Upper lobe of right lung (tissue), 1 donor: ENCODE data around the gene CCNL1. TPM values are rescaled to one million over a fixed set of nuclear protein-coding genes. Genes with fewer than 3 reads are reported as not detected.
"Not testable (repeated sequence)": the region's sequence is repeated elsewhere in the genome, so short reads cannot be mapped to it uniquely, and the experiment has no call there.

Experiments
- ATAC-seq: fragments of 200-7000 bp; cut with Tn5 transposase; one replicate; pipeline ENCODE4 v1.9.1; 2020; ENCODE audit warnings: mild to moderate bottlenecking, moderate library complexity
- DNase-seq: peaks from one replicate; pipeline ENCODE4 v3.0.0-alpha.2; 2020
- H3K27ac ChIP-seq: fragments of 200-600 bp; one replicate; pipeline ENCODE4 v1.8.0; 2022
- H3K27me3 ChIP-seq: fragments of 200-600 bp; one replicate; pipeline ENCODE4 v1.8.0; 2022; ENCODE audit warnings: mild to moderate bottlenecking
- H3K36me3 ChIP-seq: fragments of 200-600 bp; one replicate; pipeline ENCODE4 v1.8.0; 2022
- H3K4me1 ChIP-seq: fragments of 200-600 bp; one replicate; pipeline ENCODE4 v1.8.0; 2022
- H3K4me3 ChIP-seq: fragments of 200-600 bp; one replicate; pipeline ENCODE4 v1.8.0; 2022; ENCODE audit warnings: mild to moderate bottlenecking
- H3K9me3 ChIP-seq: fragments of 200-600 bp; one replicate; pipeline ENCODE4 v1.8.0; 2022
- intact Hi-C: fragments of 100-400 bp; cut with DNase I; formaldehyde crosslinking; loops from one replicate; pipeline ENCODE4 v1.11.0; 2022
- total RNA-seq: library from RNA; stranded (reverse); fragmentation: NEBNext Ultra II Directional; extraction: Animal tissue kit (Norgen Biotek cat#: 25700); gene quantifications from one replicate; pipeline ENCODE4 v1.2.1, GENCODE V29; 2021
- TF ChIP-seq, protein P1 (sequence below): fragments of 200-600 bp; IDR thresholded peaks from one replicate; pipeline ENCODE4 v1.8.0; 2022; ENCODE audit warnings: antibody characterized with exemption
- donor health status: DM: no; HTN: yes; CAD: no; lungs with severe emphysema.

Gene CCNL1
- total RNA-seq, 1 donor from 2014 or later: 140 TPM

DNA sequence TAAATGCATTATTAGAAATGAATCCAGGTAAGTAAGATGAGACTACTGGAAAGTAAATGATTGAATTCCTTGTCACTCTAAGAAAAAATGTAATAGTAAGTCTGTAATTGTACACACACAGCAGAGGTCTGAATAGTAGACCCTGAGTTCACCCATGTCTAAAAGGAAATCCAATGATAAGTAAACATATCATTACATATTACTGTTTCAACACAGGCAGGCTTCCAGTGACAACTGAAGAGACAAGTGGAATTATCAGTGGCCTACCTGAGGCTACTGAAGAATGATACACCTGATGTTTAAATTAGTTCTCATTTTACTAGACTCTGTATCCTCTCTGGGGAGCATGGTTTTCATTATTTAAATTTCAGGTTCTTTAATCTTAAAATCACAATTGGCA, 6.2 kb upstream of the CCNL1 start:
- no peaks in the 10 kb centered on the region for H3K36me3 ChIP-seq
- H3K4me1 ChIP-seq: peaks cover 7% of the 10 kb centered on the region
- no peak for DNase-seq
- intact Hi-C loops: no loop called here
- no peak overlapping the region for H3K4me3 ChIP-seq
- H3K9me3 ChIP-seq: no peaks in the 10 kb centered on the region
- H3K27ac ChIP-seq: no peak overlapping the region
- TF ChIP-seq, protein P1, sequence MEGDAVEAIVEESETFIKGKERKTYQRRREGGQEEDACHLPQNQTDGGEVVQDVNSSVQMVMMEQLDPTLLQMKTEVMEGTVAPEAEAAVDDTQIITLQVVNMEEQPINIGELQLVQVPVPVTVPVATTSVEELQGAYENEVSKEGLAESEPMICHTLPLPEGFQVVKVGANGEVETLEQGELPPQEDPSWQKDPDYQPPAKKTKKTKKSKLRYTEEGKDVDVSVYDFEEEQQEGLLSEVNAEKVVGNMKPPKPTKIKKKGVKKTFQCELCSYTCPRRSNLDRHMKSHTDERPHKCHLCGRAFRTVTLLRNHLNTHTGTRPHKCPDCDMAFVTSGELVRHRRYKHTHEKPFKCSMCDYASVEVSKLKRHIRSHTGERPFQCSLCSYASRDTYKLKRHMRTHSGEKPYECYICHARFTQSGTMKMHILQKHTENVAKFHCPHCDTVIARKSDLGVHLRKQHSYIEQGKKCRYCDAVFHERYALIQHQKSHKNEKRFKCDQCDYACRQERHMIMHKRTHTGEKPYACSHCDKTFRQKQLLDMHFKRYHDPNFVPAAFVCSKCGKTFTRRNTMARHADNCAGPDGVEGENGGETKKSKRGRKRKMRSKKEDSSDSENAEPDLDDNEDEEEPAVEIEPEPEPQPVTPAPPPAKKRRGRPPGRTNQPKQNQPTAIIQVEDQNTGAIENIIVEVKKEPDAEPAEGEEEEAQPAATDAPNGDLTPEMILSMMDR: no peak
- no peaks in the 10 kb centered on the region for H3K27me3 ChIP-seq
- no peak for ATAC-seq

GRCh38 chr3:157163217-157163953, 3.4 kb upstream of the CCNL1 start:
- ATAC-seq: no peak
- TF ChIP-seq, protein P1: no peak

DNA sequence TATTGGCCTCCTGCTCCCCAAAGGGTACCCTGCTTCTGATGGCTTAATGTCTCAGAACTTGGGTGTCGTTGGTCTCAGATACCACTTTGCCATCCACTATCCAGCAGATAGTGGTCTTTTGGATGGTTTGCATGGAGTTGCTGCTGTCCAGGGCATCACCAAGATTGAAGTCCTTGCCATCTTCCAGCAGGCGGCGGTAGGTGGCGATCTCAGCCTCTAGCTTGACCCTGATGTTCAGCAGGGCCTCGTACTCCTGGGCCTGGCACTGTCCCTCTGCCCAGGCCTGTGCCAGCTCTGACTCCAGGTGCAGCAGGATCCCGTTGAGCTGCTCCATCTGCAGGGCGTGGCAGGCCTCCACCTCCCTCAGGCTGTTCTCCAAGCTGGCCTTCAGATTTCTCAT, 2.7 kb upstream of the CCNL1 start:
- Histone ChIP-seq H3K36me3 (peaks cover 12% of the 10 kb centered on the region), H3K4me1 (peaks cover 23% of the 10 kb centered on the region)
- H3K27me3 ChIP-seq, ATAC-seq, H3K9me3 ChIP-seq, H3K4me3 ChIP-seq, intact Hi-C loops, H3K27ac ChIP-seq: not testable (repeated sequence)
- DNase-seq: peak; percentile 70

More at GRCh38 chr3:157163217-157163953, 3.4 kb upstream of the CCNL1 start:
- Histone ChIP-seq H3K27ac (no peak overlapping the region), H3K4me3 (no peak overlapping the region), H3K4me1 (peaks cover 15% of the 10 kb centered on the region), H3K27me3 (no peaks in the 10 kb centered on the region), H3K36me3 (peaks cover 5% of the 10 kb centered on the region), H3K9me3 (no peaks in the 10 kb centered on the region)
- no peak for DNase-seq
- intact Hi-C loops: no loop called here

DNA sequence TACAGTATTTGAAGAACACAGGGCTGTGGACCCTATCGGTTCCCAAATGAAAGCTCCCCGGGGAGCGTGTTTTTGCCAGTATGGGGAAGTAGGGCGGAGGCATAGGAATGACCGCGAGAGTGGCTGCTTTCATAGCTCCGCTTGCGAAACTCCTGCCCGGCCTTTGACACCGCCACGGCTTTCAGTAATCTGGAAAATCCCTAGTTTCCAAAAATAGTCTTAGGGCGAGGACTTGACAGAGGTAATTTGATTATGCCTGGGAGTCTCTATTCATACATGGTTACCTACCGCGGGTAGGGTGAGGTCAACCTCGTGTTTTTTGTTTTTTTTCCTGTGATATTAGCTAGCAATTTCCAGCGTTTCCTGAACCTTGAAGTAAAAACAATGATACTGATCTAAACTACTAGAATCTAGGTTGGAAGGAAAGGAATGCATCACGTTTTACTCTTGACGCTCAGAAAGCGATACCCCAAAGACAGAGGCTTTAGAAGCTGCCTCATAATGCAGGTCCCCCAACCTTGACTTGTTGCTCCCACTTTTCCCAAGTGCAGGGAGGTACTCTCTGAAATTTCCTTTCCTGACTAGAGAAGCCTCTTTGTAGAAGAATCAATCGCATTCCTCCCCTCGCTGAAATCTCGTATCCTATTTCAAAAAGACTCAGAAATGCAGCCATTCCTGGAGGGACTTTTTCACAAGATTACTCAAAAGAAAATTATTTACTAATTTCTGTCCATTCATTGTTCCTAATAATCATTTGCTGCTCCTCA, 894 bp upstream of the CCNL1 start:
- H3K36me3 ChIP-seq: peaks cover 30% of the 10 kb centered on the region
- peaks cover 40% of the 10 kb centered on the region for H3K4me1 ChIP-seq
- peak overlapping the region; percentile 100 for H3K27ac ChIP-seq
- H3K4me3 ChIP-seq: peak overlapping the region; percentile 94
- DNase-seq (peak; percentile 92), ATAC-seq (peak; percentile 76)
- TF ChIP-seq, protein P1: no peak
- intact Hi-C loops: no loop called here
- H3K27me3 ChIP-seq: no peaks in the 10 kb centered on the region
- no peaks in the 10 kb centered on the region for H3K9me3 ChIP-seq

DNA sequence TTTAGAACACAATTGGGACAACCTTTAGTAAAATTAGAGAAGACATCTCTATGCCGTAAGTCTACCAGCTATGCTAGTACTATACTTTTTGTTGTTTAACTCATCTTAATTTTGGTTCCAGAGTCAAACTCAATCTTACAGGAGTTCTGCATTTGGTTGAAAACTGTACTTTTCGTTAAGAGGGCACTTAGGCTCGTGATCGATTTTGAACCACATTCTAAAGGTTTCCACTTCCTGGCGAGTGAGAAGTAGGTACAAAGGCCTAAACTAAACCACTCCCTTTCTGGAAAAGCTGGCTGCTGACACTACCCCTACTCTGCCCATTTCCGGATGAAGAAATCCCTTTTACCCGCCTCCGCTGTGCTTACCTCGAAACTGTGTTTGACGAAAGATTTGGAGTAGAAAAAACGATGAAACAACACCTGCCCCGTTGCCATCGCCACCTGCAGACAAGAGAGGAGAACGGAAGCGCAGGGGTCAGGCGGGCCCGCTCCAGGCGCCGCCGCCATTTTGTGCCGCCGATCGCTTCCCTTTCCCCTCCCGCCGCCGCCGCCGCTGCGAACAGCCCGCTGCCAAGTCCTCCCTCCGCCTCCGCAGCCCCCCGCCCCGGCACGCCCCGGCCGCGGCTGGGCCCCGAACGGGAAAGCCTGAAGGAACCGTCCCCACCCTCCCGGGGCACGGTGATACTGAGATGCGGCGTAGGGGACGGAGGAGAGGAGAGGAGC, 748 bp downstream of the CCNL1 start:
- ATAC-seq (peak; percentile 75), DNase-seq (peak; percentile 90)
- H3K4me3 ChIP-seq: peak overlapping the region; percentile 94
- peaks cover 57% of the 10 kb centered on the region for H3K4me1 ChIP-seq
- peaks cover 47% of the 10 kb centered on the region for H3K36me3 ChIP-seq
- H3K27me3 ChIP-seq: no peaks in the 10 kb centered on the region
- intact Hi-C loops: no loop called here
- peak overlapping the region; percentile 100 for H3K27ac ChIP-seq
- TF ChIP-seq, protein P1: peak; percentile 23
- H3K9me3 ChIP-seq: no peaks in the 10 kb centered on the region
